Measurements from ENCODE around the gene SLC7A7. TPM values are rescaled to one million over a fixed set of nuclear protein-coding genes. Genes with fewer than 3 reads are reported as not detected.
A peak's percentile ranks its signal among the peaks of the same experiment; 100 is the strongest.
"Not testable (repeated sequence)": the region's sequence is repeated elsewhere in the genome, so short reads cannot be mapped to it uniquely, and the experiment has no call there.

SLC7A7 gene
- total and polyA plus RNA-seq, 12 donors: 4.0 to 30.5 (median 17.7) TPM

DNA sequence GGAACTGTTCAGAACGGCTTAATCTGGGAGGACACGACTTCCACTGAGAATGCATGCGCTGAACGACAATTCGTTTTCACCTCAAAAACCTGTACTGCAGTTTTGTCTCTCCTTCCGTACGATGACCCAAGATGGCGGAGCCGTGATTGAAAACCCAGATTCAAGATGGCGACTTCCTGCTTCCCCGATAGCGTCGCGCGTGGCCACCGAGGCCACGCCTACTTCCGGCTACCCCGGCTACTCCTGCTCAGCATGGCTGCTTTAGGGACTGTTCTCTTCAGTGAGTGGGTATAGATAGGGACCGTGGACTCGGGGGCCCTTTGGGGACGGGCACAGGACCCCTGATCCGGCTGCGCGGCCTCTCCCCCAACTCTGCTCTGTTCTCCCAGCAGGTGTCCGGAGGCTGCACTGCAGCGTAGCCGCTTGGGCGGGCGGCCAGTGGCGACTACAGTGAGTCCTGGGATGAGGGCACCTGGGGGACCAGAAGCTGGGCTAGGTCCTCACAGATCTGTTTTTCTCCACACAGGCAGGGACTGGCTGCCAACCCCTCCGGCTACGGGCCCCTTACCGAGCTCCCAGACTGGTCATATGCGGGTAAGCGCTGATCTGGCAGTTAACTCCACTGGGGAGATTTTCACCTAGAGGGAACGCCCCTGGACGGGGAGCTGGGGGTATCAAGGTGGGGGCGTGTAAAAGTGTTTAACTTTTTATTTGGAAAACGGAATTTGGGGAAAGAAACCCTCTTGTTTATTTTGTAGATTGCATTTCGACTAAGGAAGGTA, 14.6 kb upstream of the SLC7A7 start, which contains the start of gene MRPL52:
TSS of gene MRPL52 (plus strand) at position 227 of the 782 bp plus-strand sequence. CDS start at position 253, 26 bp downstream.
- WGBS, 4 donors: 0 to 1% (median 0%) methylated on average over 30 to 41 of the region's 41 CpGs
- H3K36me3 ChIP-seq (replicated peaks in 1 of 2): peaks cover 0 to 16% of the 10 kb centered on the region in 2 donors
- no peaks in the 10 kb centered on the region for H3K9me3 ChIP-seq (replicated peaks in 1 of 3)
- H3K27ac ChIP-seq: peak within 1 kb of the TSS in 4 of 5 donors; percentile 34 to 85 (median 57)
- intact Hi-C loops (cut with DNase I): loop anchor here in 1 of 2 donors (10.0 kb wide), 1 partner anchor 275 kb away; no protein-coding TSS in a partner anchor
- peak; percentile 85 to 94 (median 91) for DNase-seq
- H3K27me3 ChIP-seq: no peaks in the 10 kb centered on the region
- H3K4me1 ChIP-seq (replicated peaks in 1 of 2): peaks cover 8 to 10% of the 10 kb centered on the region in 2 donors
- TF ChIP-seq POLR2A (IDR thresholded peaks at IDR 0.05): no peak
- TF ChIP-seq, protein P1, sequence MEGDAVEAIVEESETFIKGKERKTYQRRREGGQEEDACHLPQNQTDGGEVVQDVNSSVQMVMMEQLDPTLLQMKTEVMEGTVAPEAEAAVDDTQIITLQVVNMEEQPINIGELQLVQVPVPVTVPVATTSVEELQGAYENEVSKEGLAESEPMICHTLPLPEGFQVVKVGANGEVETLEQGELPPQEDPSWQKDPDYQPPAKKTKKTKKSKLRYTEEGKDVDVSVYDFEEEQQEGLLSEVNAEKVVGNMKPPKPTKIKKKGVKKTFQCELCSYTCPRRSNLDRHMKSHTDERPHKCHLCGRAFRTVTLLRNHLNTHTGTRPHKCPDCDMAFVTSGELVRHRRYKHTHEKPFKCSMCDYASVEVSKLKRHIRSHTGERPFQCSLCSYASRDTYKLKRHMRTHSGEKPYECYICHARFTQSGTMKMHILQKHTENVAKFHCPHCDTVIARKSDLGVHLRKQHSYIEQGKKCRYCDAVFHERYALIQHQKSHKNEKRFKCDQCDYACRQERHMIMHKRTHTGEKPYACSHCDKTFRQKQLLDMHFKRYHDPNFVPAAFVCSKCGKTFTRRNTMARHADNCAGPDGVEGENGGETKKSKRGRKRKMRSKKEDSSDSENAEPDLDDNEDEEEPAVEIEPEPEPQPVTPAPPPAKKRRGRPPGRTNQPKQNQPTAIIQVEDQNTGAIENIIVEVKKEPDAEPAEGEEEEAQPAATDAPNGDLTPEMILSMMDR (IDR thresholded peaks at IDR 0.05): peak in 1 of 6 experiments; percentile 10
- H3K4me3 ChIP-seq: peak within 1 kb of the TSS in 3 of 4 donors; percentile 40 to 92 (median 88)

DNA sequence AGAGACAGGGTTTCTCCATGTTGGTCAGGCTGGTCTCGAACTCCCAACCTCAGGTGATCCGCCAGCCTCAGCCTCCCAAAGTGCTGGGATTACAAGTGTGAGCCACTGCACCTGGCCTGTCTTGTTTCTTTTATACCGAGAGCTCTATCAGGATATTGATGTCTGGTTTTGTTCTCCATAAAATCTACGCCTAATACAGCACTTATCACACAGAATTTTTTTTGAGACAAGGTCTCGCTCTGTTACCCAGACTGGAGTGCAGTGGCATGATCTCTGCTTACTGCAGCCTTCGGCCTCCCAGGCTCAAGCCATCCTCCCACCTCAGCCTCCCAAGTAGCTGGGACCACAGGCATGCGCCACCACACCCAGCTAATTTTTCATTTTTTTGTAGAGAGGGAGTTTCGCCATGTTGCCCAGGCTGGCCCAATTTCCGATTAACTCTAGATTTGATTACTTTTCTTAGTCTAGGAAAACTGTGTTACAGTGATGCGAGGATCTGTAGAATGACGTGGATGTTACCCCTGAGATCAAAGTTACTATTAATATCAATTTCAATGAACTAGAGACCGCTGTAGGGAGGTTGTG, 13.9 kb upstream of the SLC7A7 start:
- H3K27ac ChIP-seq: peak overlapping the region in 4 of 5 donors; percentile 34 to 85 (median 57)
- H3K27me3 ChIP-seq; H3K9me3 ChIP-seq (replicated peaks in 1 of 3); DNase-seq; H3K4me1 ChIP-seq (replicated peaks in 1 of 2); H3K36me3 ChIP-seq (replicated peaks in 1 of 2): not testable (repeated sequence)
- intact Hi-C loops (cut with DNase I): loop anchor here in 1 of 2 donors (10.0 kb wide), 1 partner anchor 274 kb away; no protein-coding TSS in a partner anchor
- 76 to 79% (median 77%) methylated on average over 12 of the region's 12 CpGs for WGBS, 4 donors
- H3K4me3 ChIP-seq: peak overlapping the region in 1 of 4 donors; percentile 92

DNA sequence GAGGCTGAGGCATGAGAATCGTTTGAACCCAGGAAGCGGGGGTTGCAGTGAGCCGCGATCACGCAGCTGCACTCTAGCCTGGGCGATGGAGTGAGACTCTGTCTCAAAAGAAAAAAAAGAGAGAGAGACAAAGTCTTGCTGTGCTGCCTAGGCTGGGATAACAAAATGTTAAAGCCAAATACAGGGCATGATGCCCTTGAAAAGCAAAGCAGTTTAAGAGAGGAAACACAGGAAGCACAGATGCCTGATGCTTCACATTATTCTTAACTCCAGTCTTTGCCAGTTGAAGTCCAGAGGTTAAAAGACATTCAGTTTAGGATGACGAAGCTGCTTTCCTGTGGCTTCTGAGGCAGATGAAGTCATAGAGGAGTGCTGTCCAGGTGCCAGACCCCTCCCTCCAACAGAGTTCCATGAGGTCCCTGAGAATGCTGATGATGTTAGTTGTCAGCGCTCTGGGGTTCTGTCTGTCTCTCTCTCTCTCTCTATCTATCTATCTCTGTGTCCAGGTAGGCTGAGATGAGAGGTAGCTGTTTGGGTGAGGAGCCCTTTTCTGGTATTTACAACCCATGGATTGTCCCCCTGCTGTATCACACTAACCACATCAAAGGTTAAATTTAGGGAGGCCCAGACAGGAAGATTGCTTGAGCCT, 9.6 kb upstream of the SLC7A7 start:
- no peaks in the 10 kb centered on the region for H3K27me3 ChIP-seq
- no peak overlapping the region for H3K4me3 ChIP-seq
- 38 to 52% (median 51%) methylated on average over 8 of the region's 8 CpGs for WGBS, 4 donors
- peaks cover 0 to 15% of the 10 kb centered on the region in 2 donors for H3K4me1 ChIP-seq (replicated peaks in 1 of 2)
- intact Hi-C loops (cut with DNase I): loop anchor here (5.0 to 10.0 kb wide), 2 partner anchors 32 to 270 kb away; no protein-coding TSS in a partner anchor
- H3K36me3 ChIP-seq (replicated peaks in 1 of 2): no peaks in the 10 kb centered on the region
- H3K27ac ChIP-seq: no peak overlapping the region
- no peaks in the 10 kb centered on the region for H3K9me3 ChIP-seq (replicated peaks in 1 of 3)
- TF ChIP-seq POLR2A (IDR thresholded peaks at IDR 0.05): no peak
- TF ChIP-seq, protein P1 (IDR thresholded peaks at IDR 0.05): no peak
- DNase-seq: no peak

DNA sequence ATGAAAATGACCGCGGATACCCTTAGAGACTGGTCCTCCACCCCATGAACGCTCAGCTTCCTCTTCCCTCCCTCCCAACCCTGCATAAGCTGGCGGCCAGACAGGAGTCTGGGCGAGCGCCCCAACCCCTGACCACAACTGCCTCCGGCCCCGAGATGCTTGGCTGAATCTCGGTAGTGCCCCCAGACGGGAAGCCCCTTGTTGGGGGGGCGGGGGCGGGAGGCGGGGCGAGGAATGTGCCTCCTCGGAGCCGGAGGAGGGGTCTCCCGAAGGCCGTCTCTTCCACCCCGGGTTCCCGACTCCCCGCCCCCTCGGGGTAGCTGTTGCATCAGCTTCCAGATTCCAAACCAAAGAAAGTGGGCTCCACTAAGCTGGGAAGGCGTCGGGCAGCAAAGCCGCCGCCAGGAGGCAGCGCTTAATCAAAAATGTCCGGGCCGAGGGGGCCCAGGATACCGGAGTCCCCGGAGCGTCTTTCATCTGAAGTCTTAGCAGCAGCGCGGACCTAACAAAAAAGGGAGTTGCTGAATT, 7.4 kb upstream of the SLC7A7 start:
- H3K4me1 ChIP-seq (replicated peaks in 1 of 2): peaks cover 0 to 26% of the 10 kb centered on the region in 2 donors
- intact Hi-C loops (cut with DNase I): loop anchor here (5.0 to 10.0 kb wide), 2 partner anchors 35 to 268 kb away; no protein-coding TSS in a partner anchor
- peak; percentile 66 to 81 (median 71) for DNase-seq
- no peak for TF ChIP-seq POLR2A (IDR thresholded peaks at IDR 0.05)
- TF ChIP-seq, protein P1 (IDR thresholded peaks at IDR 0.05): peak; percentile 59 to 80 (median 76)
- peak overlapping the region in 1 of 4 donors; percentile 42 for H3K4me3 ChIP-seq
- no peaks in the 10 kb centered on the region for H3K36me3 ChIP-seq (replicated peaks in 1 of 2)
- peak overlapping the region in 1 of 5 donors; percentile 18 for H3K27ac ChIP-seq
- H3K9me3 ChIP-seq (replicated peaks in 1 of 3): no peaks in the 10 kb centered on the region
- WGBS, 4 donors: 0 to 2% (median 1%) methylated on average over 8 to 34 of the region's 34 CpGs
- H3K27me3 ChIP-seq: no peaks in the 10 kb centered on the region
